GM12891 (cell line): Measurements from ENCODE around the gene CHCHD4.

Experiments
- POLR2A ChIP-seq: IDR thresholded peaks from 2 replicates; pipeline ENCODE4 v1.6.1; 2011; ENCODE audit warnings: low read depth, low read length, control low read depth
- POLR2AphosphoS5 ChIP-seq: IDR thresholded peaks from 2 replicates; pipeline ENCODE4 v1.6.1; 2011; ENCODE audit warnings: low read depth, low read length, control low read depth
- POU2F2 ChIP-seq: IDR thresholded peaks from 2 replicates; pipeline ENCODE4 v1.6.1; 2011; ENCODE audit warnings: low read depth, mild to moderate bottlenecking, control low read depth, low read length, moderate library complexity
- SPI1 ChIP-seq: IDR thresholded peaks from 2 replicates; pipeline ENCODE4 v1.6.1; 2011; ENCODE audit warnings: low read depth, low read length, control low read depth

- TF ChIP-seq POLR2AphosphoS5: no peak; the same call in 1 of the 2 replicates
- 0 out of 2 replicates have a peak, but pooled peaks have one; percentile 25 for TF ChIP-seq POLR2A
- no peak for TF ChIP-seq SPI1
- no peak for TF ChIP-seq POU2F2
Measured at GRCh38 chr3:14151471-14152083, 26.9 kb upstream of the CHCHD4 start.
